ENCODE results near the gene ATP5ME.

DNA sequence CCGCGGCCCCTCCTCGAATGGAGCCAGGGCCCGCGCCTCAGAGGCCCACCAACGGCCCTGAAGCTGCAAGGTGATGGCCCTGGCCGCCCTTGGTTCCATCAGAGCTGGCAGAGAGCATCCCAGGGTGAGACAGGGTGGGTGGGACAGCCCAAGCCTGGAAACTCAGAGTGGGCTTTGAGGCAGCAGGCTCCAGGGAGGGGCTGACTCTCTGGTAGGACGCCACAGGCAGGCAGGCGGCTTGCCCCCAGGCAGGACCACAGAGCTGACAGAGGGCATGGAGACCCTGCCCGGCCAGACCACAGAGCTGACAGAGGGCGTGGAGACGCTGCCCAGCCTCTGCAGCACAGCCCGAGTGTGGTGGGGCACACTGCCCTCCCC lies 5.0 kb upstream of the ATP5ME start:
- no peak for TF ChIP-seq CTCF (IDR thresholded peaks at IDR 0.05)
- no peak for TF ChIP-seq RFX5 (IDR thresholded peaks at IDR 0.05; ENCODE audit: low read length)
- TF ChIP-seq, protein P1, sequence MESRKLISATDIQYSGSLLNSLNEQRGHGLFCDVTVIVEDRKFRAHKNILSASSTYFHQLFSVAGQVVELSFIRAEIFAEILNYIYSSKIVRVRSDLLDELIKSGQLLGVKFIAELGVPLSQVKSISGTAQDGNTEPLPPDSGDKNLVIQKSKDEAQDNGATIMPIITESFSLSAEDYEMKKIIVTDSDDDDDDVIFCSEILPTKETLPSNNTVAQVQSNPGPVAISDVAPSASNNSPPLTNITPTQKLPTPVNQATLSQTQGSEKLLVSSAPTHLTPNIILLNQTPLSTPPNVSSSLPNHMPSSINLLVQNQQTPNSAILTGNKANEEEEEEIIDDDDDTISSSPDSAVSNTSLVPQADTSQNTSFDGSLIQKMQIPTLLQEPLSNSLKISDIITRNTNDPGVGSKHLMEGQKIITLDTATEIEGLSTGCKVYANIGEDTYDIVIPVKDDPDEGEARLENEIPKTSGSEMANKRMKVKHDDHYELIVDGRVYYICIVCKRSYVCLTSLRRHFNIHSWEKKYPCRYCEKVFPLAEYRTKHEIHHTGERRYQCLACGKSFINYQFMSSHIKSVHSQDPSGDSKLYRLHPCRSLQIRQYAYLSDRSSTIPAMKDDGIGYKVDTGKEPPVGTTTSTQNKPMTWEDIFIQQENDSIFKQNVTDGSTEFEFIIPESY (IDR thresholded peaks at IDR 0.05; ENCODE audit: borderline replicate concordance, low read depth) = no peak
- TF ChIP-seq JUND (IDR thresholded peaks at IDR 0.05) = no peak
- TF ChIP-seq YY1 (IDR thresholded peaks at IDR 0.05; ENCODE audit: low read depth) = no peak
- no peak for TF ChIP-seq IRF3 (IDR thresholded peaks at IDR 0.05; ENCODE audit: low read depth, low read length)
- no peak for TF ChIP-seq RCOR1 (IDR thresholded peaks at IDR 0.05; ENCODE audit: low read length)
- TF ChIP-seq FOXM1 (IDR thresholded peaks at IDR 0.05; ENCODE audit: low read depth) = no peak
- no peak for TF ChIP-seq USF2 (IDR thresholded peaks at IDR 0.05; ENCODE audit: borderline replicate concordance, low read depth, low read length)
- TF ChIP-seq SIN3A (IDR thresholded peaks at IDR 0.05; ENCODE audit: borderline replicate concordance, low read depth, low read length) = no peak

Measured in SK-N-SH (cell line).